Endometrial microvascular endothelial cells (primary cell): Measurements from ENCODE around the gene POLE2. TPM values are rescaled to one million over a fixed set of nuclear protein-coding genes. Genes with fewer than 3 reads are reported as not detected.
"Not testable (repeated sequence)": the region's sequence is repeated elsewhere in the genome, so short reads cannot be mapped to it uniquely, and the experiment has no call there.

Source experiments
- in situ Hi-C: cut with HindIII; loops from 2 replicates; pipeline ENCODE4 v1.10.0; 2017; ENCODE audit warnings: low sequenced_read_pairs, low pct_unique_long_range_greater_than_20kb; ENCODE audit errors: inconsistent ontology term
- total RNA-seq: library from RNA; depleted of rRNA; stranded (reverse); fragments of >200 nt; gene quantifications from one replicate; pipeline ENCODE4 v1.2.3, GENCODE V29; 2015; ENCODE audit errors: inconsistent ontology term

POLE2 gene
- total RNA-seq, 1 donor from 2014 or later, result 20.7 TPM

DNA sequence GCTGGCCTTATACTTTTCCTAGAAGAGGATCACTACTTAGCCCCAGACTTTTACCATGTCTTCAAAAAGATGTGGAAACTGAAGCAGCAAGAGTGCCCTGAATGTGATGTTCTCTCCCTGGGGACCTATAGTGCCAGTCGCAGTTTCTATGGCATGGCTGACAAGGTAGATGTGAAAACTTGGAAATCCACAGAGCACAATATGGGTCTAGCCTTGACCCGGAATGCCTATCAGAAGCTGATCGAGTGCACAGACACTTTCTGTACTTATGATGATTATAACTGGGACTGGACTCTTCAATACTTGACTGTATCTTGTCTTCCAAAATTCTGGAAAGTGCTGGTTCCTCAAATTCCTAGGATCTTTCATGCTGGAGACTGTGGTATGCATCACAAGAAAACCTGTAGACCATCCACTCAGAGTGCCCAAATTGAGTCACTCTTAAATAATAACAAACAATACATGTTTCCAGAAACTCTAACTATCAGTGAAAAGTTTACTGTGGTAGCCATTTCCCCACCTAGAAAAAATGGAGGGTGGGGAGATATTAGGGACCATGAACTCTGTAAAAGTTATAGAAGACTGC lies 65.9 kb downstream of the POLE2 start:
- in situ Hi-C loops, result no loop called here

GRCh38 chr14:49621114-49621881 lies 66.7 kb downstream of the POLE2 start:
- in situ Hi-C loops, result no loop called here

DNA sequence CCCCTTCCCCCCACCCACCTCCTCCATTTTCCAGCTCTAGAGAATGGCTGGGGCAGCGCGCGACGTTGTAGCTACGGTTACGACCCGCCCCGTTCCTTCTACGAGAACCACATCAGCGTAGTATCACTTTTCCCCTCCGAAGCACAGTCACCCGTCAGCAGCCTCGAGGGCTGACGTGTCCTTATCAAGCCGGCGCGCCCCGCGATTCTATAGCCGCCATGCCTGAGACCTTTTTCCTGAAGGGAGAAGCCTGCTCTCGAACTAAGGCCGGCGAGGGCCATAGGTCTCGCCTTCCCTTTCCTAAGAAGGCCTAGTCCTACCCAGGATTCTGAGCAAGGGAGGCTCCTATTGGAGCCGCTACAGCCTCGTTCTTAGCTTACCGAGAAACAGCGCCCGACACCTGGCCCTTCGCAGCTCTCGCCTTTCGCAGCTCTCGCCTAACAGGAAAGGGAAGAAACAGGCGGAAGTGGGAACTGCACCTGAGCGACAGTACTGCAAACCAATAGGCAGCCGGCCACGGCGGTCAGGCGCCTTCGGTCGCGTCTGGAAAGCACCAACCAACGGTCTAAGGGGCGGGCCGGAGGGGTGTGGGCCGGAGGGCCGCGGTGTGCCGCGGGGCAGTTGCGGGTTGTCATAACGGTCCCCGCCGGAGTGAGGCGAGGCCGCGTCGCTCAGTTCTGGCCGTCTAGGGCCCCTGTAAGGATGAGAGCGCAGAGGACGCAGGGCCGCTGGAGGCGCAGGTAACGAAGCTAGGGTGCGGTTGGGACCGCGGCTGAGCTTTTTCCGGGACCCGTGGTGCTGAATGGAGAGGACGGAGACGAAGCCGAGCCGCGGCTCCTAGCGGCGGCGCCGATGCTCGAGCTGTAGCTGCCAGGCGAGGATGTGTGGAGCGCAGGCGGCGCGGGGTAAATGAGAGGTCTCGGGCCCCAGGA lies 67.6 kb downstream of the POLE2 start, which contains the start of the genes MGAT2 and RPL36AL:
Gene MGAT2 (plus strand): TSS at position 618 of the 932 bp plus-strand sequence. CDS start 470 bp downstream, outside the sequence.
Gene RPL36AL (minus strand): TSS at position 445 of the 932 bp plus-strand sequence. CDS start 1,522 bp downstream, outside the sequence.
- in situ Hi-C loops, result no loop called here

GRCh38 chr14:49619730-49620129 lies 68.3 kb downstream of the POLE2 start:
- in situ Hi-C loops, result no loop called here

DNA sequence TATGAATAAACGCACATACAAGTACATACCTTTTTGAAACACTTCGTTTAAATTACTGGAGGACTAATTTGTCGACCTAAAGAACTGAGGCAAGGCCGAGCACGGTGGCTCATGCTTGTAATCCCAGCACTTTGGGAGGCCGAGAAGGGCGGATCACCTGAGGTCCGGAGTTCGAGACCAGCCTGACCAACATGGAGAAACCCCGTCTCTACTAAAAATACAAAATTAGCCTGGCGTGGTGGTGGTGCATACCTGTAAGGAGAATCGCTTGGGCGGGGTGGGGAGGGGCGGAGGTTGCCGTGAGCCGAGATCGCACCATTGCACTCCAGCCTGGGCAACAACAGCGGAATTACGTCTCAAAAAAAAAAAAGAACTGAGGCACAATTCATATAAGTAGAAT lies 68.7 kb downstream of the POLE2 start:
- in situ Hi-C loops, result not testable (repeated sequence)

GRCh38 chr14:49617852-49618519 lies 70.0 kb downstream of the POLE2 start:
- in situ Hi-C loops, result no loop called here

GRCh38 chr14:49615776-49616175 lies 72.2 kb downstream of the POLE2 start:
- in situ Hi-C loops, result no loop called here

DNA sequence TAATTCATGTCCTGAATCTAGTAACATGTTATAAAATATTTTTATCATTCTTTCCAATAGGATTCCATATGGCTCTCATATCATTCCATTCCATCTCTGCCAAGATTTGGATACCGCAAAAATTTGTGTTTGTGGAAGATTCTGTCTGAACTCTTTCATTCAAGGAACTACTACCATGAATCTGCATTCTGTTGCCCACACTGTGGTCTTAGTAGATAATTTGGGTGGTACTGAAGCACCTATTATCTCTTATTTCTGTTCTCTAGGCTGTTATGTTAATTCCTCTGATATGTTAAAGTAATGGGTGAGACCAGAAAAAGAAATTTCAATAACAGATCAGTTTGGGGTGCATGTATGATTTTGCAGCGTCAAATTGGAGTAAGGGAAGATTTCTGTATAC lies 73.8 kb downstream of the POLE2 start:
- in situ Hi-C loops, result no loop called here

DNA sequence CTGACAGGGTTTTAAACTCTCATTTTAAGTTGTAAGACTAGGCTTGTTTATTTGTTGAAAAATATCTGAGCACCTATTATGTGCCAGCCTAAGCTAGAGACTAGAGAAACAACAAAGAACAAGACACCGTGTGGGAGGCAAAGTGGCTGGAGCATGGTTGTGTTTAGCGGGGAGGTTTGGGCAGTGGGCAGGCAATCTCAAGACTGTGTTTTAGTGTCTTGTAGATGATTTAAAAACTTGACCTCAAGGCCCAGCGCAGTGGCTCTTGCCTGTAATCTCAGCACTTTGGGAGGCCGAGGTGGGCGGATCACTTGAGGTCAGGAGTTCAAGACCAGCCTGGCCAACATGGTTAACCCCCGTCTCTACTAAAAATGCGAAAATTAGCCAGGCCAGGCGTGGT lies 75.3 kb downstream of the POLE2 start:
- in situ Hi-C loops, result no loop called here

DNA sequence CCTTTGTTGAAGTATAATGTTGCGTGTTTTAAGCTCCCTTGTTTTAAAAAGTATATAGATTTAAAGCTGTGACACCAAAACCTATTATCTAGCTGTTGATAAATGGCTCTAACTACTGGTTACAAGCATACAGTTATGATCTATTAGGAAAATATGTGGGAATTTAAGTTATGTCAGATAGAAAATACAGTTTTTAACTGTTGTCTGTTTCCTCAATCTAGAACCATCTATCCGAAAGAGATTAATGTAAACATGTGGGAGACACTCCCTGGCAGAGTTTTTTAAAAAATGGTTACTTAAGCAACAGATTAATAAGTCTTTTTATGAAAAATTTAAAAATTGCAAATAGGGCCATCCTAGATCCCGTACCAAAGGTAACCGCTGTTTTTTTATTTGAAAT lies 75.8 kb downstream of the POLE2 start:
- in situ Hi-C loops, result no loop called here

- in situ Hi-C loops, result no loop called here
Measured at GRCh38 chr14:49607583-49607982, 80.4 kb downstream of the POLE2 start.

DNA sequence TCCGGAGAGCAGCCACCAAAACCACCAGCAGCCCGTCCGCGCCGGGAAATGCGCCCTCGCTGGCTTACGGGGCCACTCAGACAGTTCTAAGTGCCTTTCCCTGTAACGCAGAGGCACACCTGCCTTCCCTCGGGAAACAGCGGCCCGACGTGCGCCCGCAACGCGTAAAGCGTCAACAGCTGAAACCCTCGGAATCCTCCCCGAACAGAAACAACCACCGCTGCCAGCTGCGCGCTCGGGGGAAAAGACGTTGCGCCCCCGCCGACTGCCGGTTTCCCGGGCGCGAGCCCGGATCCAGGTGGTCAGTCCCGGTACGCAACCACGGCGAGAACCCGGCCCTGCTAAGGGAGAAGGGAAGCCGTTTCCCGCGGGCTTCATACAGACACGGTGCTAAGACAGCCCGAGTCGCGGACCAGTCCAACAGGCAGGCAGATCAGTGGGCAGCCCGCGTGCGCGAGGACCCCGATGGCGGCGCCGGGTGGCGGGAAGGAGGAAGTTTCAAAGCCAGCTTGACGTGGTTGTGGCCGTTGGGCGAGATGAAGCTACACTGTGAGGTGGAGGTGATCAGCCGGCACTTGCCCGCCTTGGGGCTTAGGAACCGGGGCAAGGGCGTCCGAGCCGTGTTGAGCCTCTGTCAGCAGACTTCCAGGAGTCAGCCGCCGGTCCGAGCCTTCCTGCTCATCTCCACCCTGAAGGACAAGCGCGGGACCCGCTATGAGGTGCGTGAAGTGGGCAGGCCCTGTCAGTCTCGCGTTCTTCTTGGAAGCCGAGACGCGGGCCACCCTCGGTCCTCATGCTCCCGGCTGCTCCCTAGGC lies 89.3 kb downstream of the POLE2 start, which contains the start of gene LRR1:
Gene LRR1 (plus strand): TSS at position 456 of the 816 bp plus-strand sequence. CDS start 81 bp downstream, at position 537.
- in situ Hi-C loops, result no loop called here

DNA sequence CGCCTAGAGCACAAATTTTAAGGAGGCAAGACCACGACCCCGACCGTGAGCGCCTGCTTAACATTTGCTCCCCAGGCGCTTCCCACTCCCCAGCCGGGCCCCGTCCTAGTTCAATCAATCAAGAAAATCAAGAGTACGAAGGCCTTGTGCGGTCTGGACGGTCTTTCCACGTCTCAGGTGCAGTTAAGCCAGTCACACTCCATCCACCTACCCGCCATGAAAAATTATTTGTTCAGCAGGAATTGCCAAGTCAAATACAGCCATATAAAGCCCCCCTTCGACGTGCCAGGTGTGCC lies 89.9 kb downstream of the POLE2 start:
- in situ Hi-C loops, result no loop called here

GRCh38 chr14:49594347-49595091 lies 93.5 kb downstream of the POLE2 start:
- in situ Hi-C loops, result no loop called here
